PC-9 (cell line): ENCODE measurements around the gene CXCL12.

Source experiments
- EZH2 ChIP-seq: fragments of 200-600 bp; sonication (generic); IDR thresholded peaks from 2 replicates; pipeline ENCODE4 v1.8.0; 2017; ENCODE audit warnings: antibody characterized with exemption, low read depth
- TF ChIP-seq, protein P1 (sequence below): fragments of 200-600 bp; sonication (generic); conservative IDR thresholded peaks from 2 replicates; pipeline ENCODE4 v1.6.1; 2017; ENCODE audit warnings: mixed run types, antibody characterized with exemption, mild to moderate bottlenecking, moderate library complexity

DNA sequence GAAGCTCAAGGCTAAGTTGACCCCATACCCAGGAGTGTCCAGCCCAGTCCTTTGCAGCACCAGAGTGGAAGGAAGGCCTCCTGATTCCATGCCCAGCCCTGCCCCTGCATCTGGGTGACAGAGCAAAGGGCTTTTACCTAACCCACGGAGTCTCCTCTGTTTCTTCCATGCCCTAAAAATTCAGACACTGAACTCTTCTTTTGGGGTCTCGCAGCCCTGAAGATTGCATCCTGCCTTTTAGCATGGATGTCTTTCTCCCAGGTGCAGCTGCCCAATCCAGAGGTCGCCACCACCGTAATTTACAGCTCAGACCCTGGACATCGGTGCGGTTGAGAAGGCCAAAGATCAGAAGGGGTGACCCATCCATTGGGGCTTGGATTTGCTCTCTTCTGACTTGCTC, 50.8 kb downstream of the CXCL12 start:
- no peak for TF ChIP-seq EZH2
- TF ChIP-seq, protein P1, sequence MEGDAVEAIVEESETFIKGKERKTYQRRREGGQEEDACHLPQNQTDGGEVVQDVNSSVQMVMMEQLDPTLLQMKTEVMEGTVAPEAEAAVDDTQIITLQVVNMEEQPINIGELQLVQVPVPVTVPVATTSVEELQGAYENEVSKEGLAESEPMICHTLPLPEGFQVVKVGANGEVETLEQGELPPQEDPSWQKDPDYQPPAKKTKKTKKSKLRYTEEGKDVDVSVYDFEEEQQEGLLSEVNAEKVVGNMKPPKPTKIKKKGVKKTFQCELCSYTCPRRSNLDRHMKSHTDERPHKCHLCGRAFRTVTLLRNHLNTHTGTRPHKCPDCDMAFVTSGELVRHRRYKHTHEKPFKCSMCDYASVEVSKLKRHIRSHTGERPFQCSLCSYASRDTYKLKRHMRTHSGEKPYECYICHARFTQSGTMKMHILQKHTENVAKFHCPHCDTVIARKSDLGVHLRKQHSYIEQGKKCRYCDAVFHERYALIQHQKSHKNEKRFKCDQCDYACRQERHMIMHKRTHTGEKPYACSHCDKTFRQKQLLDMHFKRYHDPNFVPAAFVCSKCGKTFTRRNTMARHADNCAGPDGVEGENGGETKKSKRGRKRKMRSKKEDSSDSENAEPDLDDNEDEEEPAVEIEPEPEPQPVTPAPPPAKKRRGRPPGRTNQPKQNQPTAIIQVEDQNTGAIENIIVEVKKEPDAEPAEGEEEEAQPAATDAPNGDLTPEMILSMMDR: no peak
